Nucleus accumbens (tissue), 56 donors: ENCODE measurements around the gene FIS1.
A peak's percentile ranks its signal among the peaks of the same experiment; 100 is the strongest.
"Not testable (repeated sequence)": the region's sequence is repeated elsewhere in the genome, so short reads cannot be mapped to it uniquely, and the experiment has no call there.

Experiments
- DNase-seq, 56 donors: peaks; one replicate each; lab custom pipeline; 2025; lab: John Stamatoyannopoulos, UW

The FIS1 gene

GRCh38 chr7:101244375-101245146 is at the start of gene FIS1:
TSS of gene FIS1 (minus strand) at chr7:101245081. CDS start at chr7:101245004, 77 bp downstream.
- DNase-seq, result peak; percentile 74 to 100 (median 96)

- no peak for DNase-seq
Observed at GRCh38 chr7:101294039-101294831, 49.4 kb upstream of the FIS1 start.

GRCh38 chr7:101293069-101294021 is 48.5 kb upstream of the FIS1 start:
- DNase-seq, result not testable (repeated sequence)

GRCh38 chr7:101292566-101292965 is 47.7 kb upstream of the FIS1 start:
- not testable (repeated sequence) for DNase-seq

GRCh38 chr7:101290186-101291037 is 45.5 kb upstream of the FIS1 start:
- peak in 47 of 56 donors; percentile 2 to 79 (median 36) for DNase-seq

GRCh38 chr7:101289687-101290086 is 44.8 kb upstream of the FIS1 start:
- not testable (repeated sequence) for DNase-seq

- DNase-seq, result no peak
Observed at GRCh38 chr7:101288439-101288838, 43.6 kb upstream of the FIS1 start.

GRCh38 chr7:101287032-101287431 is 42.2 kb upstream of the FIS1 start:
- no peak for DNase-seq

GRCh38 chr7:101285880-101286279 is 41.0 kb upstream of the FIS1 start:
- DNase-seq, result not testable (repeated sequence)

- DNase-seq, result no peak
Observed at GRCh38 chr7:101285171-101285570, 40.3 kb upstream of the FIS1 start.

GRCh38 chr7:101280912-101281311 is 36.0 kb upstream of the FIS1 start:
- not testable (repeated sequence) for DNase-seq

- peak in 25 of 56 donors; percentile 1 to 77 (median 33) for DNase-seq
Observed at GRCh38 chr7:101278461-101279292, 33.8 kb upstream of the FIS1 start.

- DNase-seq, result no peak
Observed at GRCh38 chr7:101277155-101277554, 32.3 kb upstream of the FIS1 start.

GRCh38 chr7:101273206-101273605 is 28.3 kb upstream of the FIS1 start:
- DNase-seq, result no peak

GRCh38 chr7:101271021-101271420 is 26.1 kb upstream of the FIS1 start:
- DNase-seq, result no peak

- no peak for DNase-seq
Observed at GRCh38 chr7:101269664-101270063, 24.8 kb upstream of the FIS1 start.

- DNase-seq, result no peak
Observed at GRCh38 chr7:101265622-101266516, 21.0 kb upstream of the FIS1 start.
